A673 (cell line): ENCODE measurements around the gene DCC. TPM values are rescaled to one million over a fixed set of nuclear protein-coding genes. Genes with fewer than 3 reads are reported as not detected.

Experiments used
- BruUV-seq: library from RNA; stranded (reverse); fragments of 400-500 nt; replicated peaks from 2 replicates; lab custom pipeline; 2021; lab: Mats Ljungman, UMichigan
- CTCF ChIA-PET: fragments of 300-600 bp; sonication (Branson Sonifier 250); formaldehyde crosslinking; loops from one replicate; lab custom pipeline; 2022; ENCODE audit warnings: antibody characterized with exemption; lab: Charles Lee
- POLR2A ChIA-PET: fragments of 300-600 bp; sonication (Branson Sonifier 250); formaldehyde crosslinking; loops from one replicate; lab custom pipeline; 2022; ENCODE audit warnings: antibody characterized with exemption; ENCODE audit not compliant: low non-redundant PET; lab: Charles Lee
- DNase-seq: peaks from one replicate; pipeline ENCODE4 v3.0.0-alpha.2; 2015; ENCODE audit warnings: low spot score
- H3K27ac ChIP-seq: fragments of 200-600 bp; sonication (generic); 2 replicates; pipeline ENCODE4 v1.5.1; 2016; ENCODE audit warnings: mixed run types, low read depth, mild to moderate bottlenecking, mixed read lengths, antibody characterized with exemption, low read length; ENCODE audit not compliant: poor library complexity, severe bottlenecking
- H3K27me3 ChIP-seq: fragments of 200-600 bp; sonication (generic); replicated peaks from 2 replicates; pipeline ENCODE4 v1.6.1; 2017; ENCODE audit warnings: mixed run types, low read depth, mild to moderate bottlenecking, mixed read lengths, antibody characterized with exemption, low read length; ENCODE audit not compliant: insufficient read depth, poor library complexity
- H3K36me3 ChIP-seq: fragments of 200-600 bp; sonication (generic); 2 replicates; pipeline ENCODE4 v1.6.1; 2016; ENCODE audit warnings: mixed run types, mild to moderate bottlenecking, mixed read lengths, antibody characterized with exemption, low read length; ENCODE audit not compliant: insufficient read depth, poor library complexity, severe bottlenecking
- H3K4me1 ChIP-seq: fragments of 200-600 bp; sonication (generic); 2 replicates; pipeline ENCODE4 v1.6.1; 2017; ENCODE audit warnings: mixed run types, mild to moderate bottlenecking, mixed read lengths, antibody characterized with exemption, low read length; ENCODE audit not compliant: insufficient read depth, poor library complexity, severe bottlenecking
- H3K4me3 ChIP-seq: fragments of 200-600 bp; sonication (generic); 2 replicates; pipeline ENCODE4 v1.5.1; 2016; ENCODE audit warnings: low read depth, mixed run types, mild to moderate bottlenecking, mixed read lengths, low read length; ENCODE audit not compliant: poor library complexity, severe bottlenecking
- H3K9me3 ChIP-seq: fragments of 200-600 bp; sonication (generic); 2 replicates; pipeline ENCODE4 v1.6.1; 2016; ENCODE audit warnings: mixed run types, low read depth, mild to moderate bottlenecking, mixed read lengths, antibody characterized with exemption, low read length; ENCODE audit not compliant: poor library complexity, severe bottlenecking
- EZH2 ChIP-seq: fragments of 200-600 bp; sonication (generic); IDR thresholded peaks from 2 replicates; pipeline ENCODE4 v1.6.1; 2017; ENCODE audit warnings: borderline replicate concordance, low read depth, mild to moderate bottlenecking, mixed read lengths, antibody characterized with exemption, low read length; ENCODE audit not compliant: poor library complexity, severe bottlenecking
- intact Hi-C: fragments of 100-400 bp; cut with micrococcal nuclease; formaldehyde crosslinking; loops from one replicate; pipeline ENCODE4 v1.10.0; 2022; ENCODE audit not compliant: unreplicated experiment
- total RNA-seq: library from RNA; stranded (reverse); gene quantifications from 2 replicates; pipeline ENCODE4 v1.2.3, GENCODE V29; 2021
- TF ChIP-seq, protein P1 (sequence below): fragments of 300-800, 200-600 bp; sonication (generic); conservative IDR thresholded peaks from 2 replicates; pipeline ENCODE4 v1.5.1; 2017; ENCODE audit warnings: low read depth, mild to moderate bottlenecking, antibody characterized with exemption, low read length, moderate library complexity, mixed read lengths

The DCC gene
- total RNA-seq, 1 experiment from 2014 or later: 93.0 TPM

- H3K36me3 ChIP-seq: no peaks in the 10 kb centered on the region
- no peaks in the 10 kb centered on the region for H3K27me3 ChIP-seq
- H3K9me3 ChIP-seq: no peaks in the 10 kb centered on the region
- no peak for TF ChIP-seq EZH2
- ChIA-PET CTCF (no interaction called here), POLR2A (interaction anchor here (0.6 to 0.7 kb wide), 2 partner anchors 47 to 56 kb away, joined by 3 read pairs; no protein-coding TSS in a partner anchor)
- H3K27ac ChIP-seq: peak overlapping the region; percentile 85
- H3K4me1 ChIP-seq: peaks cover 39% of the 10 kb centered on the region
- H3K4me3 ChIP-seq: peak overlapping the region; percentile 18
- no TSS peak for BruUV-seq
- peak; percentile 89 for DNase-seq
- intact Hi-C loops: loop anchor here (10.0 kb wide), 1 partner anchor 182 kb away; no protein-coding TSS in a partner anchor
Measured at GRCh38 chr18:52722904-52723303, 382.9 kb downstream of the DCC start.

- H3K36me3 ChIP-seq: no peaks in the 10 kb centered on the region
- intact Hi-C loops: loop anchor here (10.0 kb wide), 1 partner anchor 181 kb away; no protein-coding TSS in a partner anchor
- ChIA-PET CTCF (no interaction called here), POLR2A (no interaction called here)
- DNase-seq: no peak
- TF ChIP-seq, protein P1, sequence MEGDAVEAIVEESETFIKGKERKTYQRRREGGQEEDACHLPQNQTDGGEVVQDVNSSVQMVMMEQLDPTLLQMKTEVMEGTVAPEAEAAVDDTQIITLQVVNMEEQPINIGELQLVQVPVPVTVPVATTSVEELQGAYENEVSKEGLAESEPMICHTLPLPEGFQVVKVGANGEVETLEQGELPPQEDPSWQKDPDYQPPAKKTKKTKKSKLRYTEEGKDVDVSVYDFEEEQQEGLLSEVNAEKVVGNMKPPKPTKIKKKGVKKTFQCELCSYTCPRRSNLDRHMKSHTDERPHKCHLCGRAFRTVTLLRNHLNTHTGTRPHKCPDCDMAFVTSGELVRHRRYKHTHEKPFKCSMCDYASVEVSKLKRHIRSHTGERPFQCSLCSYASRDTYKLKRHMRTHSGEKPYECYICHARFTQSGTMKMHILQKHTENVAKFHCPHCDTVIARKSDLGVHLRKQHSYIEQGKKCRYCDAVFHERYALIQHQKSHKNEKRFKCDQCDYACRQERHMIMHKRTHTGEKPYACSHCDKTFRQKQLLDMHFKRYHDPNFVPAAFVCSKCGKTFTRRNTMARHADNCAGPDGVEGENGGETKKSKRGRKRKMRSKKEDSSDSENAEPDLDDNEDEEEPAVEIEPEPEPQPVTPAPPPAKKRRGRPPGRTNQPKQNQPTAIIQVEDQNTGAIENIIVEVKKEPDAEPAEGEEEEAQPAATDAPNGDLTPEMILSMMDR: no peak
- no peak for TF ChIP-seq EZH2
- BruUV-seq: no TSS peak
- H3K9me3 ChIP-seq: no peaks in the 10 kb centered on the region
- peaks cover 45% of the 10 kb centered on the region for H3K4me1 ChIP-seq
- H3K27me3 ChIP-seq: no peaks in the 10 kb centered on the region
- H3K27ac ChIP-seq: peak overlapping the region; percentile 85
- peak overlapping the region; percentile 18 for H3K4me3 ChIP-seq
Measured at GRCh38 chr18:52723550-52723970, 383.6 kb downstream of the DCC start.

DNA sequence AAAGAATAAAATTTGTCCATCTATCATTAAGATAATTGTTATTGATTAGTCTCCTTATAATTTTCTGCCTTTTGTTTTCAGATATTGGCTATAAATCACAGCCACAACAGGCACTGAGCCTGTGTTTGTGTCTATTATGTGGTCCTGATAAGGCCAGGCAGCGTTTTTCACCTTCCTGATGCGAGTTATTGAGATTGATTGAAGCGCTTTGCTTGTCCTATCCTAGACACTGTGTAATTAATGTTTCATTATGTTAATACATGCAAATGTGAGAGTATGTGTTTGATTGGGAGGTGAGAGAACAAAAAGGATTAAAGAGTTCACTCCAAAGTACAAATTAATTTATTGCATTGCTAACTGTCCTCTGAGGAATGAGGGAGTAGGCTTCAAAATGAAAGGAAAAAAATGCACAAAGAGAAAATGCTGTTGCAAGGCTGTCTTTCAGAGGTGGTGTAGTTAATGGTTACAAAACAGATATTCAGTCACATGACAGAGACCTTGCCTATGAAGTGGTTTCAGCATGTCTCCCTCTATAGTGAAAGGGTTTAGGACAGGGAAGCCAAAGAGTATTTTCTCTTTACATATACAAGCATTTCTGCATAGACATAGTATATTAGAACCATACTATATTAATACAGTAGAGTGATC, 391.1 kb downstream of the DCC start:
- no peak for DNase-seq
- ChIA-PET CTCF (no interaction called here), POLR2A (no interaction called here)
- BruUV-seq: no TSS peak
- H3K36me3 ChIP-seq: no peaks in the 10 kb centered on the region
- peaks cover 24% of the 10 kb centered on the region for H3K4me1 ChIP-seq
- no peaks in the 10 kb centered on the region for H3K9me3 ChIP-seq
- H3K27ac ChIP-seq: no peak overlapping the region
- H3K4me3 ChIP-seq: no peak overlapping the region
- no peak for TF ChIP-seq EZH2
- TF ChIP-seq, protein P1: no peak
- intact Hi-C loops: no loop called here
- H3K27me3 ChIP-seq: no peaks in the 10 kb centered on the region
